22Rv1 (cell line): Measurements from ENCODE around the gene BCL11A.

Experiments used
- ZFX ChIP-seq: fragments of 450-650 bp; IDR thresholded peaks from 2 replicates; pipeline ENCODE4 v1.6.1; 2017; ENCODE audit warnings: antibody characterized with exemption, borderline replicate concordance
- TF ChIP-seq, protein P1 (sequence below): fragments of 450-650 bp; IDR thresholded peaks from 2 replicates; pipeline ENCODE4 v1.5.1; 2017; ENCODE audit warnings: mild to moderate bottlenecking

DNA sequence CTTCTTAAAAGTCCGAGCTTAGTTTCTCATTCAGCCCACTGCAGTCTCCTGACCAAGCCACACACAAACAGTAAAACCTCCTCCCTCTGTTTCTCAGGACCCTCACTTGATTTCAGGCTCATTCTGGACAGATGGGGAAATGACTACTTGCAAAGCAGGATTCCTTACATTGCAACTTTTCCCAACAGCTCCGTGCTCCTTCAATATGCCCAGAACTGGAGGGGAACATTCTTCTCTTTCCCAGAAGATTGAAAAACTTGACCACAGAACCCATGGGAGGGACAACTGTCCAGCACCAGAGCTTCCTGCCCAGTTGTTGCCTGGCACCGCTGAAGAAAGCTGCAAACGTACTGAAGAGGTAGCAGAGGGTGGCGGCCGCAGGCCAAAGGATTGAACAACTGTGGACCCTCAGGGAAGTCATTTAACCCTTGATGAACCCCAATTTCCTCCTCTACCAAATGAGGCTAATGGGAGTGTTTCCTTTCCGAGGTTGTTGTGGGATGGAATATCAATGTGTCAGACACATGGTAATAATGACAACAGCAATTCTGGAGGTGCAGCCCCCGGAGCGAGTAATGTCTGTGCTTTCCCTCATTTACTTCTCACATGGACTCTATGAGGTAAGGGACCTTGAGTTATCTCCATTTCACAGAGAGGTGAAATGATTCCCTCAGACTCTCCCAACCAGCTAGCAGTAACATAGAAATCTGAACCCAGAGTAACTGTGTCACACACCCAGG lies 25.0 kb downstream of the BCL11A start:
- TF ChIP-seq, protein P1, sequence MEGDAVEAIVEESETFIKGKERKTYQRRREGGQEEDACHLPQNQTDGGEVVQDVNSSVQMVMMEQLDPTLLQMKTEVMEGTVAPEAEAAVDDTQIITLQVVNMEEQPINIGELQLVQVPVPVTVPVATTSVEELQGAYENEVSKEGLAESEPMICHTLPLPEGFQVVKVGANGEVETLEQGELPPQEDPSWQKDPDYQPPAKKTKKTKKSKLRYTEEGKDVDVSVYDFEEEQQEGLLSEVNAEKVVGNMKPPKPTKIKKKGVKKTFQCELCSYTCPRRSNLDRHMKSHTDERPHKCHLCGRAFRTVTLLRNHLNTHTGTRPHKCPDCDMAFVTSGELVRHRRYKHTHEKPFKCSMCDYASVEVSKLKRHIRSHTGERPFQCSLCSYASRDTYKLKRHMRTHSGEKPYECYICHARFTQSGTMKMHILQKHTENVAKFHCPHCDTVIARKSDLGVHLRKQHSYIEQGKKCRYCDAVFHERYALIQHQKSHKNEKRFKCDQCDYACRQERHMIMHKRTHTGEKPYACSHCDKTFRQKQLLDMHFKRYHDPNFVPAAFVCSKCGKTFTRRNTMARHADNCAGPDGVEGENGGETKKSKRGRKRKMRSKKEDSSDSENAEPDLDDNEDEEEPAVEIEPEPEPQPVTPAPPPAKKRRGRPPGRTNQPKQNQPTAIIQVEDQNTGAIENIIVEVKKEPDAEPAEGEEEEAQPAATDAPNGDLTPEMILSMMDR, result no peak
- no peak for TF ChIP-seq ZFX
